BLaER1 (cell line): ENCODE data around the gene UACA.

ENCODE experiments used
- H3K27ac ChIP-seq: shearing (Covaris generic); formaldehyde crosslinking; 2 replicates; pipeline ENCODE4 v1.8.1; 2022
- H3K27me3 ChIP-seq: shearing (Covaris generic); formaldehyde crosslinking; 2 replicates; pipeline ENCODE4 v1.8.1; 2022
- H3K36me3 ChIP-seq: shearing (Covaris generic); formaldehyde crosslinking; 2 replicates; pipeline ENCODE4 v1.8.1; 2022
- H3K4me1 ChIP-seq: shearing (Covaris generic); formaldehyde crosslinking; 2 replicates; pipeline ENCODE4 v1.8.1; 2022
- H3K4me2 ChIP-seq: shearing (Covaris generic); formaldehyde crosslinking; 2 replicates; pipeline ENCODE4 v1.8.1; 2022
- H3K4me3 ChIP-seq: shearing (Covaris generic); formaldehyde crosslinking; 2 replicates; pipeline ENCODE4 v1.8.1; 2022
- H3K9ac ChIP-seq: shearing (Covaris generic); formaldehyde crosslinking; 2 replicates; pipeline ENCODE4 v1.8.1; 2022
- H3K9me3 ChIP-seq: shearing (Covaris generic); formaldehyde crosslinking; 2 replicates; pipeline ENCODE4 v1.8.1; 2022
- H4K20me1 ChIP-seq: shearing (Covaris generic); formaldehyde crosslinking; 2 replicates; pipeline ENCODE4 v1.8.1; 2022
- Cebpa-rat ChIP-seq: shearing (Covaris generic); IDR thresholded peaks from 2 replicates; pipeline ENCODE4 v1.8.1; 2022

Gene UACA

GRCh38 chr15:70796516-70797310 lies 33.4 kb upstream of the UACA start:
- no peaks in the 10 kb centered on the region; the same call in 1 of the 2 replicates for H3K4me1 ChIP-seq
- H3K27me3 ChIP-seq: no peaks in the 10 kb centered on the region
- H3K27ac ChIP-seq: no peak overlapping the region
- H3K9ac ChIP-seq: no peak overlapping the region
- no peak for TF ChIP-seq Cebpa-rat
- H3K36me3 ChIP-seq: no peaks in the 10 kb centered on the region
- H4K20me1 ChIP-seq: no peaks in the 10 kb centered on the region
- no peaks in the 10 kb centered on the region for H3K9me3 ChIP-seq
- no peak overlapping the region for H3K4me3 ChIP-seq
- no peak overlapping the region for H3K4me2 ChIP-seq

- no peak overlapping the region for H3K4me2 ChIP-seq
- H3K9ac ChIP-seq: no peak overlapping the region
- H3K9me3 ChIP-seq: no peaks in the 10 kb centered on the region
- H3K27me3 ChIP-seq: no peaks in the 10 kb centered on the region
- H3K36me3 ChIP-seq: no peaks in the 10 kb centered on the region
- H3K27ac ChIP-seq: no peak overlapping the region
- no peak for TF ChIP-seq Cebpa-rat
- H4K20me1 ChIP-seq: no peaks in the 10 kb centered on the region
- H3K4me1 ChIP-seq: no peaks in the 10 kb centered on the region; the same call in 1 of the 2 replicates
- no peak overlapping the region for H3K4me3 ChIP-seq
These were observed 31.9 kb upstream of the UACA start for GRCh38 chr15:70795311-70795665.

GRCh38 chr15:70794596-70795310 lies 31.4 kb upstream of the UACA start:
- TF ChIP-seq Cebpa-rat: no peak
- no peaks in the 10 kb centered on the region; the same call in 1 of the 2 replicates for H3K4me1 ChIP-seq
- H3K9me3 ChIP-seq: no peaks in the 10 kb centered on the region
- no peaks in the 10 kb centered on the region for H3K27me3 ChIP-seq
- no peak overlapping the region for H3K9ac ChIP-seq
- no peak overlapping the region for H3K27ac ChIP-seq
- no peak overlapping the region for H3K4me2 ChIP-seq
- no peak overlapping the region for H3K4me3 ChIP-seq
- H4K20me1 ChIP-seq: no peaks in the 10 kb centered on the region
- H3K36me3 ChIP-seq: no peaks in the 10 kb centered on the region

GRCh38 chr15:70793694-70794093 lies 30.3 kb upstream of the UACA start:
- no peaks in the 10 kb centered on the region for H3K27me3 ChIP-seq
- no peaks in the 10 kb centered on the region for H3K36me3 ChIP-seq
- H3K4me2 ChIP-seq: no peak overlapping the region
- no peak overlapping the region for H3K27ac ChIP-seq
- H3K4me3 ChIP-seq: no peak overlapping the region
- no peaks in the 10 kb centered on the region; the same call in 1 of the 2 replicates for H3K4me1 ChIP-seq
- no peaks in the 10 kb centered on the region for H4K20me1 ChIP-seq
- no peaks in the 10 kb centered on the region for H3K9me3 ChIP-seq
- TF ChIP-seq Cebpa-rat: no peak
- H3K9ac ChIP-seq: no peak overlapping the region

- no peak overlapping the region for H3K9ac ChIP-seq
- H3K4me3 ChIP-seq: no peak overlapping the region
- no peaks in the 10 kb centered on the region for H3K9me3 ChIP-seq
- no peak overlapping the region for H3K27ac ChIP-seq
- no peaks in the 10 kb centered on the region for H3K27me3 ChIP-seq
- H4K20me1 ChIP-seq: no peaks in the 10 kb centered on the region
- TF ChIP-seq Cebpa-rat: no peak
- H3K4me1 ChIP-seq: no peaks in the 10 kb centered on the region; the same call in 1 of the 2 replicates
- no peaks in the 10 kb centered on the region for H3K36me3 ChIP-seq
- no peak overlapping the region for H3K4me2 ChIP-seq
These were observed 28.8 kb upstream of the UACA start for GRCh38 chr15:70792171-70792573.

- Histone ChIP-seq H3K36me3 (no peaks in the 10 kb centered on the region), H3K27me3 (no peaks in the 10 kb centered on the region), H3K27ac (no peak overlapping the region), H3K4me2 (no peak overlapping the region), H4K20me1 (no peaks in the 10 kb centered on the region), H3K9me3 (no peaks in the 10 kb centered on the region), H3K4me3 (no peak overlapping the region), H3K9ac (no peak overlapping the region), H3K4me1 (no peaks in the 10 kb centered on the region; the same call in 1 of the 2 replicates)
- TF ChIP-seq Cebpa-rat: no peak
These were observed 27.9 kb upstream of the UACA start for GRCh38 chr15:70791259-70791658.

GRCh38 chr15:70789213-70789612 lies 25.9 kb upstream of the UACA start:
- no peaks in the 10 kb centered on the region; the same call in 1 of the 2 replicates for H3K4me1 ChIP-seq
- H3K9ac ChIP-seq: no peak overlapping the region
- H3K27ac ChIP-seq: no peak overlapping the region
- no peak overlapping the region for H3K4me3 ChIP-seq
- no peaks in the 10 kb centered on the region for H3K36me3 ChIP-seq
- TF ChIP-seq Cebpa-rat: no peak
- H3K27me3 ChIP-seq: no peaks in the 10 kb centered on the region
- H3K4me2 ChIP-seq: no peak overlapping the region
- no peaks in the 10 kb centered on the region for H4K20me1 ChIP-seq
- no peaks in the 10 kb centered on the region for H3K9me3 ChIP-seq

- H3K4me3 ChIP-seq: no peak overlapping the region
- no peaks in the 10 kb centered on the region for H4K20me1 ChIP-seq
- H3K36me3 ChIP-seq: no peaks in the 10 kb centered on the region
- H3K9ac ChIP-seq: no peak overlapping the region
- TF ChIP-seq Cebpa-rat: no peak
- peaks cover 5% of the 10 kb centered on the region; the same call in 1 of the 2 replicates for H3K4me1 ChIP-seq
- H3K27ac ChIP-seq: no peak overlapping the region
- H3K9me3 ChIP-seq: no peaks in the 10 kb centered on the region
- H3K27me3 ChIP-seq: no peaks in the 10 kb centered on the region
- no peak overlapping the region for H3K4me2 ChIP-seq
These were observed 25.0 kb upstream of the UACA start for GRCh38 chr15:70788114-70789049.

GRCh38 chr15:70786996-70787395 lies 23.6 kb upstream of the UACA start:
- H3K9me3 ChIP-seq: no peaks in the 10 kb centered on the region
- no peak overlapping the region for H3K4me3 ChIP-seq
- no peak overlapping the region for H3K9ac ChIP-seq
- no peak for TF ChIP-seq Cebpa-rat
- H3K4me1 ChIP-seq: 0 out of 2 replicates have a peak, but pooled peaks cover 5% of the 10 kb centered on the region
- H4K20me1 ChIP-seq: no peaks in the 10 kb centered on the region
- no peaks in the 10 kb centered on the region for H3K36me3 ChIP-seq
- no peak overlapping the region for H3K4me2 ChIP-seq
- no peaks in the 10 kb centered on the region for H3K27me3 ChIP-seq
- no peak overlapping the region for H3K27ac ChIP-seq
